ENCODE measurements around the gene MYG1.

DNA sequence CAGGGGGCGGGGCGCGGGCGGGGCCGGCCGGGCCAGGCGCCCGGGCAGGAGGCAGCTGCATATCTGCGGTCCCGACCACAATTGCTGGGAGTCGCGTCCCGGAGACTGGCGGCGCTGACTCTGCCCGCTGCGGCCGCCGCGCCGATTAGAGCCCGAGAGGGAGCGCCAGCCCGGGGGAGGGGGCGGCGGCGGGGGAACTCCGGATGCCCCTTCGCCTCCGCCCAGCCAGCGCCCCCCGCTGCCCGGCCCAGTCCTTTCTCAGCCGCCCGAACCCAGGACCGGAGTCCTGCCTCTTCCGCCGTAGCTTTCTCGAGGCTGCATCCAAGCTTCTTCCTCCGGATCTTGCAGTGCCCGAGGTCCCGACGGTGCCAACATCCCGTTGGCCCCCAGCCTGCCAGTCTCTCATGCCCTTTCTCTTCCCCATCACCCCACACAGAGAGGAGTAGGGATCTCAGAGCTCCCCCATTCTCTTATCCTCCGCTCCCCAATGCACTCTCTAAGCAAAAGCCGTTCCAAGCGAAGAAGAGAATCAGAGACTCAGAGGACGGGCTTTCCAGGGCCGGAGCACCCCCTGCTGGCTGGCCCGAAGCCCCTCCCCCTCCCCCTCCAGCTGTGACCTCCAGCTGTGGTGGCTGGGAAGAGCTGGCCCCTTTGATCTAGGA is 45.5 kb downstream of the MYG1 start:
- TF ChIP-seq, protein P1, sequence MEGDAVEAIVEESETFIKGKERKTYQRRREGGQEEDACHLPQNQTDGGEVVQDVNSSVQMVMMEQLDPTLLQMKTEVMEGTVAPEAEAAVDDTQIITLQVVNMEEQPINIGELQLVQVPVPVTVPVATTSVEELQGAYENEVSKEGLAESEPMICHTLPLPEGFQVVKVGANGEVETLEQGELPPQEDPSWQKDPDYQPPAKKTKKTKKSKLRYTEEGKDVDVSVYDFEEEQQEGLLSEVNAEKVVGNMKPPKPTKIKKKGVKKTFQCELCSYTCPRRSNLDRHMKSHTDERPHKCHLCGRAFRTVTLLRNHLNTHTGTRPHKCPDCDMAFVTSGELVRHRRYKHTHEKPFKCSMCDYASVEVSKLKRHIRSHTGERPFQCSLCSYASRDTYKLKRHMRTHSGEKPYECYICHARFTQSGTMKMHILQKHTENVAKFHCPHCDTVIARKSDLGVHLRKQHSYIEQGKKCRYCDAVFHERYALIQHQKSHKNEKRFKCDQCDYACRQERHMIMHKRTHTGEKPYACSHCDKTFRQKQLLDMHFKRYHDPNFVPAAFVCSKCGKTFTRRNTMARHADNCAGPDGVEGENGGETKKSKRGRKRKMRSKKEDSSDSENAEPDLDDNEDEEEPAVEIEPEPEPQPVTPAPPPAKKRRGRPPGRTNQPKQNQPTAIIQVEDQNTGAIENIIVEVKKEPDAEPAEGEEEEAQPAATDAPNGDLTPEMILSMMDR (IDR thresholded peaks at IDR 0.05): peak; percentile 74
- no peak for TF ChIP-seq EP300 (IDR thresholded peaks at IDR 0.05)
- peak; percentile 76; the same call in 1 of the 2 replicates for TF ChIP-seq KDM1A (IDR thresholded peaks at IDR 0.05; ENCODE audit: low read depth)
- TF ChIP-seq SMC3 (IDR thresholded peaks at IDR 0.05): peak; percentile 68; the same call in 2 of the 3 replicates
- no peak for TF ChIP-seq HDAC2 (IDR thresholded peaks at IDR 0.05)
- peak; percentile 59 for TF ChIP-seq POLR2A (IDR thresholded peaks at IDR 0.05; ENCODE audit: low read length)
- TF ChIP-seq FOXS1 (CRISPR knock-in tag; IDR thresholded peaks at IDR 0.05): no peak
- peak; percentile 74 to 79 for TF ChIP-seq RAD21 (conservative IDR thresholded peaks at IDR 0.05 in 1 of 2, IDR thresholded peaks at IDR 0.05 in 1 of 2)
- no peak for TF ChIP-seq FOSL2 (IDR thresholded peaks at IDR 0.05)
- TF ChIP-seq FOSL2 (CRISPR knock-in tag; IDR thresholded peaks at IDR 0.05): no peak
- TF ChIP-seq SREBF2 (IDR thresholded peaks at IDR 0.05): no peak
- no peak for TF ChIP-seq TP53 (CRISPR knock-in tag; IDR thresholded peaks at IDR 0.05)

Measured in A549 (cell line).